Lower leg skin (tissue), 3 donors: ENCODE measurements around the gene DCAF15.

ENCODE experiments used
- CTCF ChIP-seq, 3 donors: fragments of 450-650 bp; IDR thresholded peaks; one replicate each; pipeline ENCODE4 v1.5.1; 2016; ENCODE audit warnings: antibody characterized with exemption in 3 of 3, mild to moderate bottlenecking in 3 of 3, moderate library complexity in 2 of 3
- POLR2A ChIP-seq, 2 donors: fragments of 450-650 bp; IDR thresholded peaks; one replicate each; pipeline ENCODE4 v1.6.1; 2016 to 2017; ENCODE audit warnings: antibody characterized with exemption in 2 of 2, mild to moderate bottlenecking in 1 of 2, moderate library complexity in 1 of 2

GRCh38 chr19:13935765-13936510 is 16.4 kb upstream of the DCAF15 start:
- TF ChIP-seq CTCF (IDR thresholded peaks at IDR 0.05) (no peak), POLR2A (IDR thresholded peaks at IDR 0.05) (no peak)
